Superior temporal gyrus (tissue), 1 donor: ENCODE results near the gene RRAGD.

Experiments
- DNase-seq: peaks from one replicate; pipeline ENCODE4 v3.0.0-alpha.2; 2016; ENCODE audit errors: extremely low spot score

Gene RRAGD, protein sequence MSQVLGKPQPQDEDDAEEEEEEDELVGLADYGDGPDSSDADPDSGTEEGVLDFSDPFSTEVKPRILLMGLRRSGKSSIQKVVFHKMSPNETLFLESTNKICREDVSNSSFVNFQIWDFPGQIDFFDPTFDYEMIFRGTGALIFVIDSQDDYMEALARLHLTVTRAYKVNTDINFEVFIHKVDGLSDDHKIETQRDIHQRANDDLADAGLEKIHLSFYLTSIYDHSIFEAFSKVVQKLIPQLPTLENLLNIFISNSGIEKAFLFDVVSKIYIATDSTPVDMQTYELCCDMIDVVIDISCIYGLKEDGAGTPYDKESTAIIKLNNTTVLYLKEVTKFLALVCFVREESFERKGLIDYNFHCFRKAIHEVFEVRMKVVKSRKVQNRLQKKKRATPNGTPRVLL

DNA sequence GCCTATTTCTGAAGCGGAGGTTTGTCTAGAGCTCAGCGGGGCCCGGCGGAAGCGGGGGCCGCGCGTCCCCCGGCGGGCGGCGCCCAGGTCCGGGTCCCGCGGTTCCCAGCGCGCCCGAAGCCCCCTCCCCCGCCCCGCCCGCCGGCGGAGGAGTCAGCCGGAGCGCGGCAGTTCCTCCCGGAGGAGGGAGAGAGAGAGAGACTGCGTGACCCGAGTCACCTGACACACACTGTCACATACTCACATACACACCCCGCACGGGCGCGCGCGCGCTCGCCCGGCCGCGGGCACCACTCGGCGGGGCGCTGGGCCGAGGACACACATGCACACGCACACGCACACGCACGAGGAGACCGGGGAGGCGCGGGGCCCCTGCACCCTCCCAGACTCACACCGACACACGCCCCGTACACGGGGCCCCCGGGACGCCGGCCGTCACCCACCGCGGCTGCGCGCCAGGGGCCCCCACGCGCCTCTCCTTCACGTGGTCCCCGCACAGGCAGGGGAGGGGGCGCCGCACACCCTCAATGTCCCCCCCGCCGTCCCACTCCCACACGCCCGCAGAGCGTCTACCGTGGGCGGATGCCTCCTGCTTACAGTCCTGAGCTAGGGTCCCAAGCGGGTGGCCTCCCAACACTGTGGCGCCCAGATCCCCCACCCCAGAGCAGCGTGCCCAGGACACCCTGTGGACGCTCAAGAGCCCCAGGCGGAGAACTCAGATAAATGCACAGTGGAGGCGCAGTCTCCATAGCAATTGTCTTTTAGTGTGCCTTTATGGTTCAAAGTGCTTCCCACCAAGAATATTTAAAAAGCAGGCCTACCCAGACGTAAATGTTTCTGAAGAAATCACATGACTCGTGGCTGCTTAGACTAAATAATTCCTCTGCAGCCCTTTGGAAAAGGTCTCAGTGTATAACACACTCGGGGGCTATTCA is at the start of gene RRAGD:
Gene RRAGD (minus strand): TSS at position 203 of the 935 bp plus-strand sequence. CDS start 280 bp downstream, outside the sequence.
- DNase-seq: peak; percentile 83

DNA sequence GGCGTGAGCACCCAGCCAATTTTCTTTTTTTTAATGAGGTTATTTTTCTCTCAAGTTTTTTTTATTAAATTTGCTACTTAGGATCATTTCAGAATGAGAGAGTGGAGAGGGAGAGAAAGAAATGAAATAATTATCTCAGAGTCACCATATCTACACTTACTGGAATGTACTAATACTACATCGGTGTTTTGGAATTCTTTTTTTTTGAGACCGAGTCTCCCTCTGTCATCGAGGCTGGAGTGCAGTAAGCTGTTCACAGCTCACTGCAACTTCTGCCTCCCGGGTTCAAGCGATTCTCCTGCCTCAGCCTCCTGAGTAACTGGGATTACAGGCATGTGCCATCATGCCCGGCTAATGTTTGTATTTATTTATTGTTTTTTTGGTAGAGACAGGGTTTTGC is 48.6 kb upstream of the RRAGD start:
- no peak for DNase-seq

DNA sequence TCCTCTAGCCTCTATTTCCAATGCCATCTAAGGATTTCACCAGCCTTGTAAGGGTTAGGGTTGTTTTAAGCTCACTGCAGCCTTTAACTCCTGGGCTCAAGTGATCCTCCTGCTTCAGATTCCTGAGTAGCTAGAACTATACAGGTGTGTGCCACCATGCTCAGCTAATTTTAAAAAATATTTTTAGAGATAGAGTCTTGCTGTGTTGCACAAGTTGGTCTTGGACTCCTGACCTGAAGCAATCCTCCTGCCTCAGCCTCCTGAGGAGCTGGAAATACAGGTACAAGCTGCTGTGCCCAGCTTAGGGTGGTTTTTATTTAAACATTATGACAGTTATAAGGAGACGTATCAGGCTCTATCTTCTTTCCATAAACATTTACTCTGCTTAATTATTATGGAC is 47.4 kb upstream of the RRAGD start:
- DNase-seq: no peak

DNA sequence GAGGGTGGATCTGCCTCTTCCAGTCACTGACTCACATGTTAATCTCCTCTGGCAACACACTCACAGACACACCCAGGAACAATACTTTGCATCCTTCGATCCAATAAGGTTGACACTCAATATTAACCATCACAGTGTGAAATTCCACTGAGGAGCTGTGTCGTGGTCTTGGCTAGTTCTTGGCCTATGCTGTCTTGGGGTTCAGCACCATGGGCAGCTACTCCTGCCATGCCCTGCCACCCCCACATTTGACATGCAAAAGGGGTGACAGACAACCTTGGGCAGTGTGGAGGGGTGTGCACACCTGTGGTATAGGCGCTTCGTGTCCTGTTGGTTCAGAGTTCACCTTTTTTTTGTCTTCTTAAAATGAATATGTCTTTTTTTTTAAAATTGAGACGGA is 46.6 kb upstream of the RRAGD start:
- no peak for DNase-seq

DNA sequence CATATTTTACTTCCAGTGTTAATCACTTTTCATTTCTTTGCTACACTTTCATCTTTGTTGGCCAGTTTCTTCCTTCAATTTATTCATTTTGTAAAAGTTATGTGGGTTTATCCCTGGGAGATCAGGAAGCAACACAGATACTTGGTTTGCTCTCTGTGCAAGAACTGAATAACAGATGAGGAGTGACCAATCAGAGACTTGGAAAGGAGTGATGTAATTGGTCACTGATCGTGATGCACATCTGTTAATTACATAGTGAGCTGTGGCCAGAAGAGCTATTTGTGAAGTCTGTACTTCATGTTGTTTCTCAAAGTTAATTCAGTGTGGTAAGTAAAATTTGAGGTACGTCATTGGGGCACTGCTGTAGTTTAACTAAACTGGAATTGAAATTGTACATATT is 42.2 kb upstream of the RRAGD start:
- no peak for DNase-seq

DNA sequence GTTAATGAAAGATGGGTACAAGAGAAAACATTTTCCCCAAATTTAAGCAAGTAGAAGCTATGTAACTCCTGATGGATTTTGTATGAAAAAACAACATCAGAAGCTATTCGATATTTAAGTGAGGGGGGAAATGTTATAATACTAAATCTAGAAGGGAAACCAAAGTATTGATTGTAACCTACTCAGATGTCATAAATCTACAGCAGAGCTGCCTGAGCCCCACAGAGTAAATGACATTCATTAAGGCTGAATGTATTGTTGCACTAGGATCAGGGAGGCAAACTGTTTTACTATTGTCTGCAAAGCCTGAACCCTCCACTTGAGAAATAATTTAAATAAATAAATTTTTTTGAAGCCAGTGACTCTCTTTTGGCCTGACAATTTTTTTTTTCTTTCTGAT is 40.2 kb upstream of the RRAGD start:
- DNase-seq: no peak

DNA sequence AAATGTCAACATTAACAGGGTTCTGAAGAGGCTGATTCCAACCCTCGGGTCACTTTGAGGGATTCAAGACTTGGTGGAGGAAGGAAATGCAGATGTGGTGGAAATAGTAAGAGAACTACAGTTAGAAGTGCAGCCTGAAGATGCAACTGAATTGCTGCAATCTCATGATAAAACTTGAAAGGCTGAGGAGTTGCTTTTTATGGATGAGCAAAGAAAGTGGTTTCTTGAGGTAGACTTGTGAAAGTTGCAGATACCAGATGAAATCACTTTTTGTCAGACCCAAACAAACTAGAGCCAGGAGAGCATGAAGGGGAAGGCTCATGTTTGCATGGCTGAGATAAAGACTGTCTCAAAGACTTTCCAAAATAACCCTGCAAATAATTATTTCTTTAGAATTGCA is 37.1 kb upstream of the RRAGD start:
- DNase-seq: no peak

DNA sequence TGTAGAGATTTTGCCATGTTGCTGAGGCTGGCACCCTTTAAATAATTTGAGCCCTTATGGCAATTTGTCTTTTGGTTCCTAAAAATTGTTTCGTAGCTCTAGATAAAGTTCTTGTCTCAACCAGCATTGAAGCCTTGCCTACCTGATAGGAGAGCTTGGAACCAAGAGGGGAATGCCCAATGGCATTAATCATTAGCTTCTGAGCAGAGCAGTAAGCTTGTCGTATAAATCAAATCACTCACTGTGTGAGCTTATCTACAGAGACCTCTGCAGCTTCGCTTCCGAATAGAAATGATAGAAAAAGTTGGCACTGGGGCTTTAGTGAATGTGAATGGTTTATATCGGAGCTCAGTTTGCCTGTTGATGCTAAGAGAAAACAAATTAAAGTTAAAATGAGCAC is 31.6 kb upstream of the RRAGD start:
- DNase-seq: no peak

DNA sequence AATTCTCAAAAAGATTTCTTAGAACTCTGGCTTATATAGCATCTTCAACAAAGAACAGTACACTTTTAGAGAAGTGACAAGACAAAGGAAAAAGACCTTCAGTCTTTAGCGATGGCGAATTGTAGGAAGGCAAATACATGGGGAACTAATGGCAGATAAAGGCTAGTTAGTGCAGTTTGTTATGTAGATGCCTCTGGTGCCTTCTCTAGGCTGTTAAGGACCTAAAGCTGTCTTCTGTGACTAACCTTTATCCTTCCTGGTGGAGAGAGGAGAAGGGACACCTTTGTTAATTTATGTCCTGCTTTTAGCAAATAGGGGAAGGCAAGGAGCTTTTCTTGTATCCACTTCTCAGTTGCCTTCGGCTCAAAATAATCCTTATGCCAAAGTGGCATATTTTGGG is 28.1 kb upstream of the RRAGD start:
- no peak for DNase-seq

DNA sequence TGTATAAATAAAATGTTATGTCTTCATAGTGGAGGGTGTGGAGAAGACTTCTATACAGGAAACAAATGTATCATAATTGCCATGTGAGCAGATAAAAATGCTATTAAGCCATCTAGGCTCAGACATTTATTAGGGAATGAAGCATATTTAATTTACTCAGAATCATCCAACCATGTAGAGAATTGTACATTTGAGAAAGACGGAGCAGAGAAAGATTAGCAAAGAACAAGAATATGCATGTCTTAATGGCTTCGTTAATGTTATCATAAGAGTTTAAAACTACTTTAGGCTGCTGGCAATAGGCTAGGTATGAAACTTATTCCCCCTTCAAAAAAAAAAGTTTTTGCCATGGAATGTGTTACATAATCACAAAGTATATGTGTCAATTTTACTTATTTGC is 26.9 kb upstream of the RRAGD start:
- DNase-seq: no peak

DNA sequence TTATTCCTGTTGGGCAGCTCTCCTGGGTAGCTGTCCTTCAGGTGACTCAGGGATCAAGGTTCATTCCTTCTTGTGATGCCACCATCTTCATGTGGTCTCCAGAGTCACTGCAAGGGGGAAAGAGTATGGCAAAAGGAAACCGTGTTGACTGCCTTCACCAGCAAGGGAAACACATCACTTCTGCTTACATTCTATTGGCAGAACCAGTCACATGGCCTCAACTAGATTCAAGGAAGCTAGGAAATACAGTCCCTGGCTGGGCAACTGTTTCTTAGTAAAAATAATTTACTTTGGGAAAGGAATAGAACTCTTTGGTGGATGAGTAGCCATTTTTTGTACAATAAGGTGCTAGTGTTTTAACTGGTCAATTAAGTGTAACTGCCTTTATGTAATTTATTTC is 26.2 kb upstream of the RRAGD start:
- no peak for DNase-seq

DNA sequence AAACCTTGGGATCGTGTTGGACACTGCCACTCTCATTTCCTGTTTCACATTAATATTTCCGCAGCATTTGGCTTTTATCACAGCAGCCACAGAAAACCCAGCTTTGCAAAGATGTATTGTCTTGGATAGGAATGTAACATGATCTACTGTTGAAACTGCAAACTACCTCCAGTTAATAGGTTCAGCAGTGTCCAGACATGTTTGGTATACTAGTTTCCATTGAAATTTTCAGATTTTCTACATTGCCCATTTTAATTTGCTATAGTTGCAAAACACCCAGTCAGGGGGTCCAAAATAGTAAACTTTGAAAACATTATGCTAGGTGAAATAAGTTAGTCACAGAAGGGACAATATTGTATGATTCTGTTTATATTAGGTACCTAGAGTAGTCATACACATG is 24.2 kb upstream of the RRAGD start:
- no peak for DNase-seq

DNA sequence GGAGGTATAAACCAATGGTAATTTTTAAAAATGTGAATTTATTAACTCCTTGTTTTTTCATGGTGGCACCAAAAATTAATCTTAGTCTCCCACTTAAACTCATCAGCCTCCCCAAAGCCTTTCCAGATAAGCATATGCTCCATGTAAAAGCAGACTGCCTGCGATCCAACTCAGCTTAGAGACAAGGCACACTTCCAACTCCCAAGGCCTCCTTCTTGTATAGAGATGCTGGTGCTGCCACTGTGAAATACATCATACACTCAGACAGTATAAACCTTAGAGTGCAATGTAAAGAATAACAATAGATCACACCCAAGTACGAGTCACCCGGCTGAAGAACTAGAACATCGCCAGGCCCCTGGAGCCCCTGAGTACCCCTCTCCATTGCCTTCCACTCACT is 22.9 kb upstream of the RRAGD start:
- peak; percentile 45 for DNase-seq

DNA sequence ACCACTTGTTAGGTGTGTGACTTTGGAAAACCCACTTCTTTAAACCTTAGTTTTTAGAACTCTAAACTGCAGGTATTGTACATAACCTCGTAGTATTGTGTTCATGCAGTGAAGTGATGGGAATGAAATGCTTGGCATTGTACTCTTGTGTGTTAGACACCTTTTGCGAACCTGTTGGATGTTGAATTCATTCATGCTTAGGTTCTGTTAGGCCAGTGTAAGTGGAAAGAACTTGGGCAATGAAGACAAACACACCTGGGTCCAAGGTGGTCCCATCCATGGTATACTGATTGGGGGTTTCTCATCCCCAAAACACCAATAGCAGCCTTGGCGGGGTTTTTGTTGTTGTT is 22.1 kb upstream of the RRAGD start:
- DNase-seq: peak; percentile 33

DNA sequence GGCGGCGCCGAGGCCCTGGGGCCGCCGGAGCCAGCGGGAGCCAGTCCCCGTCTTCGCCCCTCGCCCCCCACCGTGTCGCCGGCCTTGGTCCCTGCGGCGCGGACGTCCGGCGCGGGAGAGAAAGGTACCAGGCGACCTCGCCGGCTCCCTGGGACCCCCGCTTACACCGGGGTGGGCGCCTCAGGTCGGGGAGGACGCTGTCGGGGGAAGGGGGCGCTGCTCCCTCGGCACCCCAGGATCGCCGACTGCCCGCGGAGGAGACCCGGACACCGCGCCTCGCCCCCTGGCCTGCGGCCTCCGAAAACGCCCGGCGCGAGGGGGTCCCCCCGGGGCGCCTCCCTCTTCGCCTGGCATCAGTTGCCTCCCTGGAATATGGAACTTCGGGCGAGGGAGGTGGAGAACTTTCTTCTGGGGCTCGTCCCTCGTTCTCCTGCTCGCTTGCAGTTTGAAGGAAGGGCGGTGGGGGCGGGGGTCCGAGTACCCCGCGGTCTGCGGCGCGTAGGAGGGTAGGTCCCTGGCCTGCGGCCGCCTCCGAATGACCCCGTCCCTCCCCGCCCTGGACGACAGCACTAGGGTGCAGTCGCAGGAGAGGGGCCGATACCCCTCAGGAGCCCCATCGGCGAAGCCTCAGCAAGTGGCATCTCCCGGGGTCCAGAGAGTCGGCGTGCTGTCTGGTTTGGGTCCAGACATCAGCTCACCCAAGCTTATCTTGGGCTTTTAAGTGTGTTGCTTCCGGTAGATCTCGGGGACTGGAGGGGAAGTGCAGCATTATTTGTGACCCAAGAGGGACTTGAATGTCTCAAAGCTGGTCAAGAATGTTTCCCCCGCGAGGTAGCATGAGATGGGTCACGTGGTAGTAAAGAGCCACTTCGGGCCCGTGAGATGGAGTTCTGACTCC is 21.4 kb upstream of the RRAGD start:
- DNase-seq: no peak

DNA sequence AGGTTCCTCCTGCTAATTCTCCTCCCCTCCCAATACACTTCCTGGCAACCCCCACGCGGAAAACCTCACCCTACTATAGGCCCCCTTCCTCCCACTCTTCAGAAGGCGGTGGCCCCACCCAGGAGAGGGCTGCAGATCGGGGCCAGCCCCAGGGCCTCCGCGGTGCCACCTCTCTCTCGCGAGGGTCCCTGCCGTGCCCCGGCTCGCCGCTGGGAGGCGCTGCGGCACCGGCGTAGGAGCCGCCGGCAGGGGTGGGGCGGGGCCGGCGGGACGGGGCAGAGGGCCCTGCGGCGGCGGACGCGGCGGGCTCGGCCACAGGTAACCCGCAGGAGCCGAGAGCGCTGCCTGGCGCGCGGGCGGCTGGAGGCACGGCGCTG is 20.8 kb upstream of the RRAGD start, which contains the start of gene ANKRD6:
Gene ANKRD6 (plus strand): TSS at position 278 of the 377 bp plus-strand sequence. CDS start 133,825 bp downstream, outside the sequence.
- DNase-seq: peak; percentile 58

DNA sequence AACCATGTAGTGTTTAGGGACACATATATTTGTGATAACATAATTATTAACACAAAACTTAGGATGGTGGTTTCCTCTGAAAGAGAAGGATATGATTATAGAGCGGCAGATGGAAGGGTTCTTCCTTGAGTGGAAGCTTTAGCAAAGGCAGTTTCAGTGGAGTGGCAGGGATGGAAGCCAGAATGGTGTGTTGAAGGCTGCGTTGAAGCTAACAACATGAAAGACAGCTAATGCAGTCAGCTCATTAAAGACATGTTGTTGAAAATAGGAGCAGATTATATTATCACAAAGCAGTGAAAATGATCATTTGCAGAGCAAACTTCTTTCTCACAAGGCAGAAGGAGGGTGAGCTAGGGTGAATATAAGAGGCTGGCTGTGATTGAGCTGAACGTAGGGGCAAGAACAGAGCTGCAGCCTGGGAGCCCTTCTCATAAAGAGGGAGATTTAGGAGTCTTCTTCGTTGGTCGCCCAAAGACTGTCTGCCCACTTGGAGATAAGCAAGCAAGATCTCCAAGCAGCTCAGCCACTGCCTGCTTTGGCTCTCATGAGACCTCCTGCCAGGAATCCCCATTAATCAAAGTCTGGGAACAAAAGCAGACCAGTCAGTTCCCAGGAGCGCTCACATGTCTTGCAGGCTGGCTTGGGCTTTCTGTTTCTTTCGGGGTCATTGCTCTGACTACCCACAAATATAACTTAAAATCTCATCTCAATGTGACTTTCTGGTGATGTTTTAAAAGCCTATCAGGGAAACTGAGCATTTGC is 18.3 kb upstream of the RRAGD start:
- no peak for DNase-seq

DNA sequence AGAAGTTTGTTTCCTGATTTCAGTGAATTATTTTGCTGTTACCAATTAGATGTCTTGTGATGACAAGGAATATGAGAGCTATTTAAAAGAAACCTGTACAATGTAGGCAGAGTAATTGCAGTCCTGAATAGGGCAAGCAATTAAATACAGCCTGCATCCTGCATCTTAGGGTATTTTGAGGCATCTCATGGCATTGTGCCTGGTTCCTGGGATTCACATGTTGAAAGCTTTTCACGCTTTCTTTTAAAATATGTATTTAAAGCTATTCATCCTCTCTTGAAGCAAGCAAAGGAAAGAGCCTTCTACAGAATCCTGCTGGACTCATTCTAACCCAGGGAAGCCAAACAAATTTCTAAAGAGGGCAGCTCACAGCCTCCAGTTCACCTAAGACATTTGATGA is 4.7 kb upstream of the RRAGD start:
- DNase-seq: peak; percentile 20

DNA sequence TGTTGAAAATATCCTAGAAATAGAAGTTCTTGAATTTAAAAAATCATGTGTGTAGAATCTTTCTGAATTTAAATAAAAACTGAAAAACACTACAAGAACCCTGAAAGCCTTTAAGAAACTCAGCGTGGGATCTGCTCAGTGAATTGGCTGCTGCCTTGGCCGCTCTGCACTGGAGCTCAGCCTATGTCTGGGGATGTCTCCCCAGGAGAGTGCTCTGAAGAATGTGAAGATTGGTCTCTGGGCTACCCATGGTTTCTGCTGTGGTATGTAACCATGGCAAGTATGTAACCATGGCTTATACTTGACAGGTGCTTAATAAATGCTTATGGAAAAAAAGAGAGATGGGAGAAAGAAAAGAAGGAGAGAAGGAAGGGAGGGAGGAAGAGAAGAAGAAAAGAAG is 3.1 kb upstream of the RRAGD start:
- DNase-seq: peak; percentile 20

DNA sequence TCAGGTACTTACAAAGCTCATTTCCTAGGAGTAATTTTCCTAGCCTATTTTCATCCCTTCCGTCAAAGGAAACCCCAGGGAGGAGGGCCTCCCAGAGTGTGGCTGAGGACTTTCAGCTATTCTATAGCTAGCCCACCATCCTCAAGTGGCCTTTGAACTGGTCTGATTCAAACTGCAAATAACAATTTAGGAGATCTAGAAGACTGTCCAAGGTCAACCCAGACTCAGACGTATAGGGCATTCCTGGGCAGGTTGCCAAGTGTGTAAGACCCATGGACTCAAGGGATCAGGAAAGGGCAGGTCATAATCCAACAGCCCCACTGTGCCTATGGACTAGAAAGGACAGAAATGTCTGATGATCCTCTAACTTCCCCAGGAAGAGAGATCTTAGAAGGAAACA is 2.1 kb upstream of the RRAGD start:
- DNase-seq: no peak

DNA sequence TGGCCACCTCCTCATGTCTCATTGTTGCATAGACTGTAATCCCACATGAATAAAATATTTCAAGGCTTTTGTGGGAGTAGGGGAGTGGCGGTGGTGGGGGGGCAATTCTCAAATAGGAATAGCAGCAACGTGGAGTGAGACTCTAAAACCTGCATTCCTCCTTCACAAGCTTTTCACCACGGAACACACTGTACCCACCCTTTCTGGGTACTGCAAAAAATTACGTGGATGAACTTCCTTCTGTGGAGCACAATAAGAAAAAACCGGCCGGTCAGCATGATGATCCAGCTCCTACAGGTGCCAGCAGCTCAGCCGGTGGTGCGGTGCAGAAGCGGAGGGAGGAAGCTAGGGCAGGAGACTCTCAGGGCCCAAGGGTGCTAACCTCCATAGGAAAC is 930 bp upstream of the RRAGD start:
- DNase-seq: peak; percentile 21
